Breast epithelium (tissue), 3 donors: ENCODE measurements around the gene KLHL15.

Source experiments
- CTCF ChIP-seq, 3 donors: fragments of 450-650 bp; IDR thresholded peaks; one replicate each; pipeline ENCODE4 v1.5.1; 2016 to 2017; ENCODE audit warnings: antibody characterized with exemption in 3 of 3, mild to moderate bottlenecking in 3 of 3, moderate library complexity in 3 of 3
- POLR2A ChIP-seq: fragments of 450-650 bp; IDR thresholded peaks from one replicate; pipeline ENCODE4 v1.6.1; 2016; ENCODE audit warnings: antibody characterized with exemption, mild to moderate bottlenecking, moderate library complexity
- POLR2AphosphoS5 ChIP-seq, 3 donors: sonication (generic); formaldehyde crosslinking; IDR thresholded peaks; one replicate each; pipeline ENCODE4 v1.6.1; 2017; ENCODE audit warnings: antibody characterized with exemption in 3 of 3

DNA sequence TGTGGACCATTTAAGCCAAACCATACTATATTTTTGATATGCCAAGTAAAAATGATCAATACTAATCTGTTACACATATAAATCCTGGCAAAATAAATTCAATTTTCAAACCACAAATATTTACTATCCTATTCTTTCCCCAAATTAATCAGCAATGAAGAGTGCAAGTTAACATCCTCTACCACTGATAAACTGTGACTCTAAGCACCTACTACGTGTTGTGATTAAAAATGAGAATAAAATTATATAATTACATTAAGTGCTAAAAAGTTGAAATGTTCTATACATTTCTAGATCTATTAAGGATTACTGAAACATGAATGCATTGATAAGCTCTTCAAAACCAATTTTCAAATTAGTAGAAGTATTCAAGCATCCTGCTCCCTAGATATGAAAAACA, 3.4 kb downstream of the KLHL15 start:
- TF ChIP-seq POLR2A: no peak
- no peak for TF ChIP-seq POLR2AphosphoS5 (IDR thresholded peaks at IDR 0.05)
- no peak for TF ChIP-seq CTCF (IDR thresholded peaks at IDR 0.05)
